Heart left ventricle (tissue), 16 donors: ENCODE results near the gene CAMTA2. TPM values are rescaled to one million over a fixed set of nuclear protein-coding genes. Genes with fewer than 3 reads are reported as not detected.

Experiments used
- ATAC-seq, 4 donors: fragments of 200-7000 bp; cut with Tn5 transposase; one replicate each; pipeline ENCODE4 v1.9.1; 2020 to 2022; ENCODE audit warnings: moderate library complexity in 4 of 4, mild to moderate bottlenecking in 3 of 4, moderate number of reproducible peaks in 1 of 4
- DNase-seq, 5 donors: peaks; one replicate each; pipeline ENCODE4 v3.0.0-alpha.2; 2020
- H3K27ac ChIP-seq, 12 donors: fragments of 200-600 bp; sonication (generic) in 4 of 12; one replicate each; pipeline versions ENCODE4 v1.5.0 to v1.8.0; 2016 to 2022; ENCODE audit warnings: mild to moderate bottlenecking in 2 of 12
- H3K27me3 ChIP-seq, 9 donors: fragments of 200-600 bp; sonication (generic) in 2 of 9; one replicate each; pipeline versions ENCODE4 v1.5.1 to v1.8.0; 2016 to 2022; ENCODE audit warnings: mild to moderate bottlenecking in 3 of 9
- H3K36me3 ChIP-seq, 9 donors: fragments of 200-600 bp; sonication (generic) in 2 of 9; one replicate each; pipeline versions ENCODE4 v1.5.0 to v1.8.0; 2018 to 2022; ENCODE audit warnings: mild to moderate bottlenecking in 2 of 9
- H3K4me1 ChIP-seq, 12 donors: fragments of 200-600 bp; sonication (generic) in 4 of 12; one replicate each; pipeline versions ENCODE4 v1.5.0 to v1.8.0; 2016 to 2022; ENCODE audit warnings: mild to moderate bottlenecking in 3 of 12
- H3K4me3 ChIP-seq, 12 donors: fragments of 200-600 bp; sonication (generic) in 4 of 12; one replicate each; pipeline versions ENCODE4 v1.5.0 to v1.8.0; 2017 to 2022; ENCODE audit warnings: mild to moderate bottlenecking in 9 of 12, moderate library complexity in 4 of 12
- H3K9me3 ChIP-seq, 12 donors: fragments of 200-600 bp; sonication (generic) in 4 of 12; one replicate each; pipeline versions ENCODE4 v1.5.0 to v1.8.0; 2016 to 2022; ENCODE audit warnings: mild to moderate bottlenecking in 1 of 12
- CTCF ChIP-seq, 12 donors: fragments of 200-600 bp; sonication (generic) in 4 of 12; IDR thresholded peaks; one replicate each; pipeline versions ENCODE4 v1.5.0 to v1.8.0; 2018 to 2022; ENCODE audit warnings: antibody characterized with exemption in 12 of 12, mild to moderate bottlenecking in 5 of 12
- POLR2A ChIP-seq, 2 donors: fragments of 450-650 bp; IDR thresholded peaks; one replicate each; pipeline ENCODE4 v1.6.1; 2017; ENCODE audit warnings: antibody characterized with exemption in 2 of 2, mild to moderate bottlenecking in 2 of 2, moderate library complexity in 2 of 2
- WGBS, 4 donors: extraction: QIAGEN DNeasy Blood & Tissue Kit in 2 of 4; methylation state at CpG; one replicate each; pipeline versions ENCODE4 v1.1.5 to v1.1.7; 2013 to 2018; 5-methylcytosine and 5-hydroxymethylcytosine counted together
- intact Hi-C, 10 donors: fragments of 100-400 bp; cut with DNase I; formaldehyde crosslinking; loops; one replicate each; pipeline versions ENCODE4 v1.11.1 to v1.14.2; 2022
- polyA plus RNA-seq, 2 donors: library from polyadenylated mRNA; stranded (reverse); fragments of 200-250 nt; gene quantifications; one replicate each; pipeline ENCODE4 v1.2.3, GENCODE V29; 2013
- total RNA-seq, 9 donors: library from RNA; depleted of rRNA in 2 of 9; stranded (reverse); fragments of >200 nt in 2 of 9; fragmentation: NEBNext Ultra II Directional in 3 of 9; extraction: Animal tissue kit (Norgen Biotek cat#: 25700) in 3 of 9; gene quantifications; one replicate each; pipeline versions ENCODE4 v1.1.0 to v1.2.4, GENCODE V29; 2016 to 2023
- donor health status: ischemic (EF 13 %, LVEDD 7.1; RV severe dilation, severe dysfunction).
- donor health status: healthy with polysubstance abuse.
- donor health status: DM: no; HTN: yes; CAD: no.
- donor health status: DM: no; HTN: no; CAD: no.
- donor health status: ischemic (EF 25% LVEDD 6.9; RV normal size, moderate dysfunction).
- donor health status: ischemic (EF 25% LVEDD 5.7; RV mildly dilated, moderate dysfunction).
- donor health status: healthy.
- donor health status: DM: yes; HTN: yes; CAD: no.
- donor health status: ischemic (EF 35%, LVEDD 5.7; RV mildly dilated, moderate dysfunction).
- donor health status: nonischemic (EF 11% LVEDD 7.7; RV severe dilation, severe dysfunction).
- donor health status: DM: yes; HTN: yes; CAD: no.
- donor health status: PGD.
- donor health status: ischemic (EF 29% LVEDD 5.4; RV normal size, mild dysfunction).
- donor health status: nonischemic (EF 23%, LVEDD 6.1; RV moderate dilation, normal function).

The CAMTA2 gene
- total and polyA plus RNA-seq, 11 donors = 25.2 to 108 (median 33.7) TPM

GRCh38 chr17:4999430-5000093 is 12.1 kb upstream of the CAMTA2 start:
- Histone ChIP-seq H3K27me3 (no peaks in the 10 kb centered on the region), H3K4me1 (peaks cover 0 to 41% (median 31%) of the 10 kb centered on the region in 12 donors), H3K36me3 (peaks cover 0 to 39% (median 37%) of the 10 kb centered on the region in 9 donors), H3K27ac (peak overlapping the region; percentile 92 to 99 (median 95)), H3K4me3 (peak overlapping the region; percentile 66 to 100 (median 94)), H3K9me3 (no peaks in the 10 kb centered on the region)
- TF ChIP-seq POLR2A (IDR thresholded peaks at IDR 0.05) (peak in 1 of 2 donors; percentile 25), CTCF (IDR thresholded peaks at IDR 0.05) (no peak)
- peak; percentile 1 to 54 (median 28) for ATAC-seq
- intact Hi-C loops = loop anchor here in 2 of 10 donors (5.0 kb wide), 2 partner anchors 57 to 62 kb away; partner anchors contain the start of genes RNF167 (in 1 of the 2) and SLC25A11 (in 1 of the 2)
- WGBS, 4 donors = 37 to 51% (median 40%) methylated on average over 10 to 12 of the region's 12 CpGs
- peak in 1 of 5 donors; percentile 58 for DNase-seq

DNA sequence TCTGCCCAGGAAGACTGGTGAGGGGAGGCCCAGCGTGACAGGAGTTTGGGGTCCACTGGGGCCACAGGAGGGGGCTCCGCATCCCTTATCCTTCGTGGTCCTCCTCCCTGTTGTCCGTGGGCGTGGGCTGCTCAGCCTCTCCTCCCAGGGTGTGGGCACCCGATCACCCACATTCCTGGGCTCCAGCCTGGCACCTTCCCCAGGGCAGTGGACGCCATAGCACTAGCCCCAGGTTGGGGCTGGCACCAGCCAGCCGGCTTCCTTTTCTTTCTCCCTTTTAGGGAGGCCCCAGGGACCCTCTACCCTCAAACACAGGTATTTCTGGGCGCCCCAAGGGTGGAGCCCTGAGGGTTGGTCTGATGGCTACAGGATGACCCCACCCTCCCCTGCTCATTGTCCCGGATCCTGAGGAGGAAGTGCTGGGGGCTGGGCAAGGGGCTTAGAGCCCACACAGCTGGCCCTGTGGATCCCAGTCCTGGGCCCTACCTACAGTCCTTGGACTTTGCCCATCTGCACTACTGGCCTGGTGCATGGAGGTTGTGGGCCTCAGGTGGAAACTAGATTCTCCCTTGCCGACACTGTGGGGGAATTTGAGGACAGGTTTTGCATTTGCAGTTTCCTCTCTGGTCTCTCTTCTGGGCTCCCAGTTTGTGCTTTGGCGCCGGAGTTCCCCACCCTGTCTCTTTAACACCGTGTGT is 11.4 kb upstream of the CAMTA2 start:
- intact Hi-C loops = loop anchor here in 2 of 10 donors (5.0 kb wide), 2 partner anchors 57 to 62 kb away; partner anchors contain the start of genes RNF167 (in 1 of the 2) and SLC25A11 (in 1 of the 2)
- Histone ChIP-seq H3K27ac (peak overlapping the region; percentile 92 to 99 (median 95)), H3K4me1 (peaks cover 0 to 41% (median 31%) of the 10 kb centered on the region in 12 donors), H3K27me3 (no peaks in the 10 kb centered on the region), H3K4me3 (peak overlapping the region; percentile 66 to 100 (median 94)), H3K9me3 (no peaks in the 10 kb centered on the region), H3K36me3 (peaks cover 0 to 33% (median 30%) of the 10 kb centered on the region in 9 donors)
- no peak for TF ChIP-seq POLR2A (IDR thresholded peaks at IDR 0.05)
- DNase-seq (peak in 3 of 5 donors; percentile 29 to 58 (median 50)), ATAC-seq (peak in 1 of 4 donors; percentile 13)
- 8 to 13% (median 13%) methylated on average over 10 to 14 of the region's 14 CpGs for WGBS, 4 donors

- peak; percentile 57 to 82 (median 68) for DNase-seq
- Histone ChIP-seq H3K27ac (peak overlapping the region; percentile 92 to 99 (median 95)), H3K36me3 (peaks cover 0 to 26% (median 23%) of the 10 kb centered on the region in 9 donors), H3K9me3 (no peaks in the 10 kb centered on the region), H3K4me3 (peak overlapping the region; percentile 66 to 100 (median 94)), H3K4me1 (peaks cover 0 to 41% (median 31%) of the 10 kb centered on the region in 12 donors), H3K27me3 (no peaks in the 10 kb centered on the region)
- ATAC-seq = peak in 3 of 4 donors; percentile 1 to 3 (median 2)
- intact Hi-C loops = loop anchor here in 2 of 10 donors (5.0 kb wide), 2 partner anchors 56 to 61 kb away; partner anchors contain the start of genes RNF167 (in 1 of the 2) and SLC25A11 (in 1 of the 2)
- WGBS, 4 donors = 0 to 1% (median 0%) methylated on average over 22 to 55 of the region's 55 CpGs
- TF ChIP-seq CTCF (IDR thresholded peaks at IDR 0.05) (no peak), POLR2A (IDR thresholded peaks at IDR 0.05) (peak in 1 of 2 donors; percentile 23)
Observed at GRCh38 chr17:4998027-4998731, 10.7 kb upstream of the CAMTA2 start.
